Left lung (tissue), 10 donors: ENCODE results near the gene CAMK2G. TPM values are rescaled to one million over a fixed set of nuclear protein-coding genes. Genes with fewer than 3 reads are reported as not detected.
"Not testable (repeated sequence)": the region's sequence is repeated elsewhere in the genome, so short reads cannot be mapped to it uniquely, and the experiment has no call there.

Source experiments
- ATAC-seq: fragments of 200-7000 bp; cut with Tn5 transposase; one replicate; pipeline ENCODE4 v1.9.1; 2020; ENCODE audit warnings: moderate library complexity
- DNase-seq, 4 donors: peaks; one replicate each; pipeline ENCODE4 v3.0.0-alpha.2; 2013 to 2020
- H3K27ac ChIP-seq, 2 donors: fragments of 200-600 bp; sonication (generic) in 1 of 2; one replicate each; pipeline versions ENCODE4 v1.5.0 to v1.8.0; 2020 to 2021
- H3K27me3 ChIP-seq, 2 donors: fragments of 200-600 bp; sonication (generic) in 1 of 2; one replicate each; pipeline versions ENCODE4 v1.5.0 to v1.8.0; 2020 to 2021
- H3K36me3 ChIP-seq, 2 donors: fragments of 200-600 bp; sonication (generic) in 1 of 2; one replicate each; pipeline versions ENCODE4 v1.5.0 to v1.8.0; 2020 to 2021
- H3K4me1 ChIP-seq, 2 donors: fragments of 200-600 bp; one replicate each; pipeline ENCODE4 v1.8.0; 2021
- H3K4me3 ChIP-seq, 2 donors: fragments of 200-600 bp; sonication (generic) in 1 of 2; one replicate each; pipeline versions ENCODE4 v1.5.0 to v1.8.0; 2020 to 2021; ENCODE audit warnings: mild to moderate bottlenecking in 1 of 2
- H3K9me3 ChIP-seq, 2 donors: fragments of 200-600 bp; sonication (generic) in 1 of 2; one replicate each; pipeline versions ENCODE4 v1.5.0 to v1.8.0; 2020 to 2021
- CTCF ChIP-seq, 2 donors: fragments of 200-600 bp; sonication (generic) in 1 of 2; IDR thresholded peaks; one replicate each; pipeline versions ENCODE4 v1.5.0 to v1.8.0; 2021; ENCODE audit warnings: antibody characterized with exemption in 2 of 2
- intact Hi-C, 2 donors: fragments of 100-400 bp; cut with DNase I; formaldehyde crosslinking; loops; one replicate each; pipeline versions ENCODE4 v1.11.2 to v1.14.2; 2022
- polyA plus RNA-seq, 6 donors: library from polyadenylated mRNA; unstranded; fragments of 120-200 nt; gene quantifications; one replicate each; pipeline ENCODE4 v1.2.1, GENCODE V29; 2013; ENCODE audit not compliant: insufficient read length in 6 of 6
- total RNA-seq, 2 donors: library from RNA; stranded (reverse); fragmentation: NEBNext Ultra II Directional; extraction: Animal tissue kit (Norgen Biotek cat#: 25700); gene quantifications; one replicate each; pipeline ENCODE4 v1.2.1, GENCODE V29; 2021
- donor health status: DM: no; HTN: yes; CAD: no.
- donor health status: DM: no; HTN: no; CAD: no.

Gene CAMK2G
- total and polyA plus RNA-seq, 8 donors: 28.9 to 44.5 (median 35.4) TPM

- DNase-seq: no peak
- Histone ChIP-seq H3K4me3 (no peak overlapping the region), H3K4me1 (peaks cover 0 to 10% of the 10 kb centered on the region in 2 donors), H3K36me3 (peaks cover 0 to 88% of the 10 kb centered on the region in 2 donors), H3K27ac (no peak overlapping the region), H3K27me3 (no peaks in the 10 kb centered on the region), H3K9me3 (no peaks in the 10 kb centered on the region)
- TF ChIP-seq CTCF (IDR thresholded peaks at IDR 0.05): no peak
- intact Hi-C loops: no loop called here
- no peak for ATAC-seq
Observed at GRCh38 chr10:73838827-73839226, 35.5 kb downstream of the CAMK2G start.

DNA sequence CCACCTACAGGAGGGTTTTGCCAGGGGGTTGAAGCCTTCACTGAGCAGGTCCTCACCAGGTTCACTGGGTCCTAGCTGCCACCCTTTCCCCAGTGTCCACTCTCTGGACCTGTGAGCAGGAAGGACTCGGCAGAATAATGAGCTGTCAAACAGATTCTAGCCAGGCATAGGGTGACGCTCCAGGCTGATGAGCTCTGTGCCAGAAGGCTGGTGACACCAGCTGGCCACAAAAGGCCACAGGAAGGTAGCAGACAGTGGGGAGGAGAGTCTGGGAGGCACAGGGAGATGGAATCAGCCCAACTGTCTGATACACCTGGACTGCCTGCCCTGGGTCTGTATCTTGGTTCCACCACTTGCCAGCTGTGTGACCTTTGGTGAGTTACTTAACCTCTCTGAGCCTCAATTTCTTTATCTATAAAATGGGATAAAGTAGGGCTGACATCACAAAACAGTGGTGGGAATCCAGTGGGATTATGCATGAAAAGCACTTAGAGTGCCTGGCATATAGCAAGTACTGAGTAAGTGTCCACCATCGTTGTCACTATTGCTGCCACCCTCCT lies 36.3 kb downstream of the CAMK2G start:
- TF ChIP-seq CTCF (IDR thresholded peaks at IDR 0.05): no peak
- intact Hi-C loops: no loop called here
- DNase-seq (no peak), ATAC-seq (no peak)
- Histone ChIP-seq H3K27me3 (no peaks in the 10 kb centered on the region), H3K4me1 (peaks cover 0 to 3% of the 10 kb centered on the region in 2 donors), H3K9me3 (no peaks in the 10 kb centered on the region), H3K4me3 (no peak overlapping the region), H3K27ac (no peak overlapping the region), H3K36me3 (peaks cover 0 to 80% of the 10 kb centered on the region in 2 donors)

DNA sequence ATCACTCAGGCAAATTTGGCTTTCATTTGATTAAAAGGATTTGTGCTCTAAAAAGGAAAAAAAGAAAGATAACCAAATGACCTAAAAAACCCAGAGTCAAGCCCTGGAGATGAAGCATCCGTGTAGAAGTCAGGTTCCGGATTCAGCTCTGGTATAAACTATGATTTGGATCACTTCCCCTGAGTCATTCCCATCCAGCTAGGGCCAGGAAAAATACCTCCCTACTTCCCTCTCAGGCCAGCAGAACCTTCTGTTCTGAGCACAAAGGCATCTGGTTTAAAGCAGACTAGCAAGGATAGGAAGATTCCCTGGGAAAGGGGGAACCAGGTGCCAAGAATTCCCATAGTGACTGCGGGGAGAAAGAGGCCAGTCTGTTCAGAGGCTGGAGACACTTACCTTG lies 37.3 kb downstream of the CAMK2G start:
- intact Hi-C loops: no loop called here
- no peak for TF ChIP-seq CTCF (IDR thresholded peaks at IDR 0.05)
- Histone ChIP-seq H3K36me3 (peaks cover 0 to 70% of the 10 kb centered on the region in 2 donors), H3K4me3 (no peak overlapping the region), H3K27me3 (no peaks in the 10 kb centered on the region), H3K9me3 (no peaks in the 10 kb centered on the region), H3K27ac (no peak overlapping the region), H3K4me1 (no peaks in the 10 kb centered on the region)
- DNase-seq (no peak), ATAC-seq (peak; percentile 16)

DNA sequence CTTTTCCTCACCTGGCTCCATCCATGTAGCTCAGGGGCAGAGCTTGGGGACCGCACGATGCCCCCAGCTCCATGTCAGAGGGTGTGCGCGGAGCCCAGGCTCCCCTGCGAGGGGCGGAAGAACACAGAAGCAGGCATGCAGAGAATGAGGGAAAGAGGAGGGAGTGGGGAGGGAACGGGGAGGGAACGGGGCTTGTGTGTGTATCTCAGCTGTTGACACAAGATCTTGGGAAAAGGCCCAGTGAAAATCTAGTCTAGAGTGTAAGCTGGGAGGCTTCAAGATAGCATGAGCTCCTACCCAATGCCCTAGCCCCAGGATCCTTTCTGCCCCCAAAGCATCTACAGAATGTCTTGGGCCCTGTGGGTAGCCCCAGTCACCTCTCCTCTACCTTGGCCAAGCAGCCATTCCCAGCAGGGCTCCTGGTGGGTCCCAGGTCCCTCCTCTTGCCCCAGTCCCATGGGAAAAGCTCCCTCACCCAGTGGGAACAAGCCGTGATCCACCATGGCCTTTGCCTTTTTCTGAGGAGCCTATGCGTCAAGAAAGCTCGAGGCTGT lies 37.9 kb downstream of the CAMK2G start:
- Histone ChIP-seq H3K36me3 (peaks cover 0 to 67% of the 10 kb centered on the region in 2 donors), H3K4me1 (no peaks in the 10 kb centered on the region)

DNA sequence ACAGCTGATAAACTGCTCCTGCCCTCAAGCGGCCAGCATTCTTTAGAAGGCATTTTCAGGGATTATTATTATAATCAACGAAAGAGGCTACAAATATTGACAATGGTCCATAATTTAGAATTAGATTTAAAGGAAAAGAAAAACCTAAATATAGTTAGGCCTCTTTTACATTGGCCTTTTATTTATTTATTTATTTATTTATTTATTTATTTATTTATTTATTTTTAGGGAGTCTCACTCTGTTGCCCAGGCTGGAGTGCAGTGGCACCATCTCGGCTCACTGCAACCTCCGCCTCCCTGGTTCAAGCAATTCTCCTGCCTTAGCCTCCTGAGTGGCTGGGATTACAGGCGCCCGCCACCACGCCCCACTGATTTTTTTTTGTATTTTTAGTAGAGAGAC lies 45.3 kb downstream of the CAMK2G start:
- H3K27ac ChIP-seq, intact Hi-C loops, H3K4me3 ChIP-seq, H3K27me3 ChIP-seq, H3K4me1 ChIP-seq, ATAC-seq, DNase-seq, H3K9me3 ChIP-seq: not testable (repeated sequence)
- H3K36me3 ChIP-seq: peaks cover 0 to 51% of the 10 kb centered on the region in 2 donors

More for the DNA sequence above, 37.9 kb downstream of the CAMK2G start:
- Histone ChIP-seq H3K4me3 (no peak overlapping the region), H3K27ac (no peak overlapping the region), H3K9me3 (no peaks in the 10 kb centered on the region), H3K27me3 (no peaks in the 10 kb centered on the region)
- ATAC-seq: peak; percentile 62
- TF ChIP-seq CTCF (IDR thresholded peaks at IDR 0.05): no peak
- no peak for DNase-seq
- intact Hi-C loops: no loop called here

GRCh38 chr10:73828161-73828560 lies 46.2 kb downstream of the CAMK2G start:
- peaks cover 0 to 61% of the 10 kb centered on the region in 2 donors for H3K36me3 ChIP-seq
- H3K27ac ChIP-seq: no peak overlapping the region
- H3K9me3 ChIP-seq: no peaks in the 10 kb centered on the region
- ATAC-seq (no peak), DNase-seq (no peak)
- H3K27me3 ChIP-seq: no peaks in the 10 kb centered on the region
- no peaks in the 10 kb centered on the region for H3K4me1 ChIP-seq
- intact Hi-C loops: no loop called here
- TF ChIP-seq CTCF (IDR thresholded peaks at IDR 0.05): no peak
- H3K4me3 ChIP-seq: no peak overlapping the region
